AG09319 (cell line): ENCODE results near the gene SMAGP.
"Not testable (repeated sequence)": the region's sequence is repeated elsewhere in the genome, so short reads cannot be mapped to it uniquely, and the experiment has no call there.

Source experiments
- DNase-seq: peaks from one replicate; pipeline ENCODE4 v3.0.0-alpha.2; 2010; ENCODE audit warnings: low read depth; ENCODE audit errors: extremely low read depth
- CTCF ChIP-seq: IDR thresholded peaks from 2 replicates; pipeline ENCODE4 v1.5.1; 2011; ENCODE audit warnings: low read depth, mild to moderate bottlenecking, inconsistent platforms, low read length, moderate library complexity

The SMAGP gene

GRCh38 chr12:51295651-51296050, 25.4 kb upstream of the SMAGP start:
- no peak for DNase-seq
- TF ChIP-seq CTCF: no peak

GRCh38 chr12:51294097-51294496, 23.9 kb upstream of the SMAGP start:
- not testable (repeated sequence) for DNase-seq

DNA sequence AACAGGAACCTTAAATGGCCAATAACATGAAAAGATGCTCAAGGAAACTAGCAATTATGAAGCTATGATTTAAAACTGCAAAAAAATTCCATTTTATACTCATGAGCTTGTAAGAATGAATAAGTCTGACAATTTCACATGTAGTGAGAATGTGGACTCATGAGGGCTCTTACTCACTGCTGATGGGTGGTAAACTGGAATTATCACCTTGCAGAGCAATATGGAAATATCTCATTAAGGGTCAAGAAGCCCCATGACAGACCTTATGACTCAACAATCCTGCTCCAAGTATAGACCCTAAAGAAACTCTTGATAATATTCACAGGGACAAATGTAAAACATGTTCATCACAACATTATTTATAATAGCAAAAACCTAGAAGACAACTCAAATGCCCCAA, 23.5 kb upstream of the SMAGP start:
- TF ChIP-seq CTCF: no peak
- DNase-seq: no peak

DNA sequence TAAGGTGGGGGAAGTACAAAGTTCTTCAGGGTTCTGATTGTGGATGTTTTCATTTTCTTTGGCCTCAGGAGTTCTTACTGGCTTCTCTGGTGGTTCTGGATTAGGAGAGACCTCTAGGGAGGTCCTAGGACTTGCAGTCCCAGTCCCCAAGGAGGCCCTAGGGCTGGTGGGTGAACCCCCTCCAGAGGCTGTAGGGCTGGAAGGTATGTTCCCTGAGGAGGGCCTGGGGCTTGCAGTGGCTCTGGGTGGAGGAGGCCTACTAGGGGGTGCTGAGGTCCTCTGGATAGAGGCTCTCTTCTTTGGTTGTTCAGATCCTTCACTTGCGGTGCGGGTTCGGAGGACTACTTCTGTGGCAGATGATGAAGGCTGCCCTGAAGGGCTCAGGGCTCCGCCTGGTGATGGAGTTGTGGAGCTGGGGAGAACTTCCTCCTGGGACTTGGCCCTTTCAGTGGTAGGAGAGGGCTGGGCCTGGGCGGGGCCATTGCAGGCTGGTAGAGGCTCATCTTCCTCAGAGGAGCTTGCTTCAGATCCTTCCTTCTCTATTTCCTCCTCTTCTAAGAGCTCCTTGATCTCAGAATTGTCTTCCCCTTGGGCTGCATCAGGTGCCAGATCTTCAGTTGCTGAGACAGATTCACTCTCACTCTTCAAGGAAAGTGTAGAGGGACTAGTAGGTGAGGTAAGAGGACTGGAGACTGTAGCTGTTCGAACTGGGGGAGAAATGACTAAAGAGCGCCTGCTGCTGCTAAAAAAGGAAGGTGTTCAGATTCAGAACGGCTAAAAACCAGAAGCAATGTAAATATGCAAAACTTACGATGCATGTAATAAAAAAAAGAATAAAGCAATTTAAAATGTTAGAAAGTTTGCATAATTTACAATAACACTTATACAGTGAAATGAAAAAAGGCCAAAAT, 21.6 kb upstream of the SMAGP start:
- not testable (repeated sequence) for DNase-seq

DNA sequence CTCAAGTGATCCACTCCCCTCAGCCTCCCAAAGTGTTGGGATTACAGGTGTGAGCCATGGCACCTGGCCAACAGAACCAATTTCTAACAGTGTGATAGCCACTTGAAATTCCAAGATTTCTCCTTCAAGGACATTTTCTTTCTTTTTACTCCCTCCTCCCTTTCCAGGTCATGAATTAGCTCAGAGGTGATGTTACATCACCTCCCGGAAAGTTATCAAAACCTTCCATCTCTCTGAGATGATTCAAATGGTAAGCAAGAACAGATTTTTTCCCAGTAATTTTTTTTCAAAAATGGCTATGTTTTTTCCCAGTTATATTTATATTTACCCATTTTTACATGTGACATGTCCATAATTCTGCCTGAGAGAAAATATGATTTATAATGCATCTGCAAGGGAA, 15.6 kb upstream of the SMAGP start:
- TF ChIP-seq CTCF: no peak
- DNase-seq: no peak

- no peak for DNase-seq
- TF ChIP-seq CTCF: no peak
Measured at GRCh38 chr12:51281202-51281924, 11.1 kb upstream of the SMAGP start.

DNA sequence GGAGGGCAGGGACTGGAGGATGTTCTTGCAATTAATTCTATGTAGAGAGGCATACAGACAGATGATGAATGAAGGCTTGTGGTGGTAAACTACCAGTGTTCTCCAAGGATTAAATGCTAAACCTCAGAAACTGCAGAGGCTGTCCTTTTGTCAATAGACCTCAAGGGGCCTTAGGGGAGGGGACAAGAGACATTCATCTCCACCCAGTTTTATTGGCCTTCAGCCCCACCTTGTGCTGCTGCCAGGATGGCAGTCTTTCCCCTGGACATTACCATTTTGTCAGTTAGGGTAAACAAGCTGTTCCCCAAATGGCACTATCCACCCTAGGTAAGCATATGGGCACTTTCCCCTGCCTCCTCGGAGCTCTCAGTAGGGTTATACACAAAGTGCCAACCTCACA, 4.9 kb upstream of the SMAGP start:
- DNase-seq: no peak
- TF ChIP-seq CTCF: no peak

- not testable (repeated sequence) for DNase-seq
Measured at GRCh38 chr12:51272810-51273209, 2.6 kb upstream of the SMAGP start.
